Vagina (tissue), 2 donors: ENCODE data around the gene MYOD1. TPM values are rescaled to one million over a fixed set of nuclear protein-coding genes. Genes with fewer than 3 reads are reported as not detected.

ENCODE experiments used
- DNase-seq, 2 donors: peaks; one replicate each; pipeline ENCODE4 v3.0.0-alpha.2; 2017; ENCODE audit errors: extremely low spot score in 2 of 2
- H3K27ac ChIP-seq: fragments of 200-600 bp; sonication (generic); one replicate; pipeline ENCODE4 v1.5.1; 2019
- H3K27me3 ChIP-seq: fragments of 200-600 bp; sonication (generic); one replicate; pipeline ENCODE4 v1.5.1; 2019
- H3K36me3 ChIP-seq, 2 donors: fragments of 200-600 bp; sonication (generic); one replicate each; pipeline ENCODE4 v1.5.1; 2017 to 2019
- H3K4me1 ChIP-seq: fragments of 200-600 bp; sonication (generic); one replicate; pipeline ENCODE4 v1.5.1; 2019
- H3K4me3 ChIP-seq, 2 donors: fragments of 200-600 bp; sonication (generic); 1 replicate in 1 of 2; 2 replicates in 1 of 2; pipeline ENCODE4 v1.5.1; 2016 to 2019
- H3K9me3 ChIP-seq: fragments of 200-600 bp; sonication (generic); one replicate; pipeline ENCODE4 v1.5.1; 2019
- CTCF ChIP-seq, 3 experiments: fragments of 450-650 bp in 2 of 3; fragments of 200-600 bp in 1 of 3; sonication (generic) in 1 of 3; IDR thresholded peaks; one replicate each; pipeline ENCODE4 v1.5.1; 2017 to 2019; ENCODE audit warnings: antibody characterized with exemption in 3 of 3, mild to moderate bottlenecking in 2 of 3, moderate library complexity in 2 of 3
- POLR2A ChIP-seq, 2 donors: fragments of 450-650 bp; IDR thresholded peaks; one replicate each; pipeline ENCODE4 v1.6.1; 2017; ENCODE audit warnings: antibody characterized with exemption in 2 of 2, mild to moderate bottlenecking in 2 of 2, moderate library complexity in 2 of 2
- POLR2AphosphoS5 ChIP-seq, 2 donors: sonication (generic); formaldehyde crosslinking; IDR thresholded peaks; one replicate each; pipeline ENCODE4 v1.9.0; 2017; ENCODE audit warnings: antibody characterized with exemption in 2 of 2, mild to moderate bottlenecking in 2 of 2, low read depth in 1 of 2; ENCODE audit not compliant: insufficient read depth in 1 of 2
- intact Hi-C: fragments of 100-400 bp; cut with DNase I; formaldehyde crosslinking; loops from one replicate; pipeline ENCODE4 v1.15.1; 2023
- total RNA-seq: library from RNA; depleted of rRNA; stranded (reverse); fragments of >200 nt; gene quantifications from one replicate; pipeline ENCODE4 v1.2.3, GENCODE V29; 2016

Gene MYOD1
- total RNA-seq, 1 donor from 2014 or later, result not detected

GRCh38 chr11:17747131-17747955 lies 28.0 kb downstream of the MYOD1 start:
- Histone ChIP-seq H3K27ac (no peak overlapping the region), H3K4me3 (no peak overlapping the region), H3K4me1 (peaks cover 6% of the 10 kb centered on the region), H3K36me3 (no peaks in the 10 kb centered on the region), H3K9me3 (no peaks in the 10 kb centered on the region), H3K27me3 (no peaks in the 10 kb centered on the region)
- no peak for DNase-seq
- intact Hi-C loops, result no loop called here
- no peak for TF ChIP-seq CTCF (IDR thresholded peaks at IDR 0.05)
- TF ChIP-seq POLR2AphosphoS5 (IDR thresholded peaks at IDR 0.05; ENCODE audit: insufficient read depth in 1 of 2, low read depth in 1 of 2), result no peak
- no peak for TF ChIP-seq POLR2A (IDR thresholded peaks at IDR 0.05)

DNA sequence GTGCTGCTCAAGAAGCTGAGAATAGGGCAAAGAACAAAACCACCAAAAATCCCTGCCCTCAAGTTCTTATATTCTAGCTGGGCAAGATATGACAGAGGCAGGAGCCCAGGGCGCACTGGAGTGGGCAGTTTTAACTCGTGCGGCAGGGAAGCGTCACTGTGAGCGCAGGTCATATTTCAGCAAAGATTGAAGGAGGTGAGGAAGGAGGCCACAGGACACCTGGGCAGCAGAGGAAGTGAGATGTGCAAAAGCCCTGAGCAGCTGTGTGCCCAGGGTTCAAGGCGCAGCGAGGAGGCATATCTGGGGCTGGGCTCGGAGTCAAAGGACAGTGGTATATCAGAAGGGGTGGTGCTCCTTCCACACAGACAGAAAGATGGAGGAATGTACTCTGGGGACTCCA lies 28.7 kb downstream of the MYOD1 start:
- Histone ChIP-seq H3K27ac (no peak overlapping the region), H3K4me3 (no peak overlapping the region), H3K4me1 (peaks cover 6% of the 10 kb centered on the region), H3K36me3 (no peaks in the 10 kb centered on the region), H3K9me3 (no peaks in the 10 kb centered on the region), H3K27me3 (no peaks in the 10 kb centered on the region)
- no peak for TF ChIP-seq CTCF (IDR thresholded peaks at IDR 0.05)
- TF ChIP-seq POLR2AphosphoS5 (IDR thresholded peaks at IDR 0.05; ENCODE audit: insufficient read depth in 1 of 2, low read depth in 1 of 2), result no peak
- TF ChIP-seq POLR2A (IDR thresholded peaks at IDR 0.05), result no peak
- DNase-seq, result no peak
- intact Hi-C loops, result no loop called here

- no peaks in the 10 kb centered on the region for H3K36me3 ChIP-seq
- DNase-seq, result no peak
- no peak overlapping the region for H3K27ac ChIP-seq
- intact Hi-C loops, result no loop called here
- H3K4me3 ChIP-seq, result no peak overlapping the region
- TF ChIP-seq POLR2A (IDR thresholded peaks at IDR 0.05) (no peak), CTCF (IDR thresholded peaks at IDR 0.05) (no peak), POLR2AphosphoS5 (IDR thresholded peaks at IDR 0.05; ENCODE audit: insufficient read depth in 1 of 2, low read depth in 1 of 2) (no peak)
- H3K4me1 ChIP-seq, result peaks cover 6% of the 10 kb centered on the region
- H3K9me3 ChIP-seq, result no peaks in the 10 kb centered on the region
- H3K27me3 ChIP-seq, result no peaks in the 10 kb centered on the region
Measured at GRCh38 chr11:17748761-17749721, 29.7 kb downstream of the MYOD1 start.

GRCh38 chr11:17750013-17750800 lies 30.8 kb downstream of the MYOD1 start:
- intact Hi-C loops, result no loop called here
- Histone ChIP-seq H3K4me1 (no peaks in the 10 kb centered on the region), H3K36me3 (no peaks in the 10 kb centered on the region), H3K9me3 (no peaks in the 10 kb centered on the region), H3K27me3 (no peaks in the 10 kb centered on the region), H3K4me3 (no peak overlapping the region), H3K27ac (no peak overlapping the region)
- TF ChIP-seq POLR2A (IDR thresholded peaks at IDR 0.05) (no peak), CTCF (IDR thresholded peaks at IDR 0.05) (no peak), POLR2AphosphoS5 (IDR thresholded peaks at IDR 0.05; ENCODE audit: insufficient read depth in 1 of 2, low read depth in 1 of 2) (no peak)
- DNase-seq, result no peak
